Amygdala (tissue), 56 donors: ENCODE measurements around the gene PRKAG3.
"Not testable (repeated sequence)": the region's sequence is repeated elsewhere in the genome, so short reads cannot be mapped to it uniquely, and the experiment has no call there.

Source experiments
- DNase-seq, 56 donors: peaks; one replicate each; lab custom pipeline; 2025; lab: John Stamatoyannopoulos, UW

PRKAG3 gene

DNA sequence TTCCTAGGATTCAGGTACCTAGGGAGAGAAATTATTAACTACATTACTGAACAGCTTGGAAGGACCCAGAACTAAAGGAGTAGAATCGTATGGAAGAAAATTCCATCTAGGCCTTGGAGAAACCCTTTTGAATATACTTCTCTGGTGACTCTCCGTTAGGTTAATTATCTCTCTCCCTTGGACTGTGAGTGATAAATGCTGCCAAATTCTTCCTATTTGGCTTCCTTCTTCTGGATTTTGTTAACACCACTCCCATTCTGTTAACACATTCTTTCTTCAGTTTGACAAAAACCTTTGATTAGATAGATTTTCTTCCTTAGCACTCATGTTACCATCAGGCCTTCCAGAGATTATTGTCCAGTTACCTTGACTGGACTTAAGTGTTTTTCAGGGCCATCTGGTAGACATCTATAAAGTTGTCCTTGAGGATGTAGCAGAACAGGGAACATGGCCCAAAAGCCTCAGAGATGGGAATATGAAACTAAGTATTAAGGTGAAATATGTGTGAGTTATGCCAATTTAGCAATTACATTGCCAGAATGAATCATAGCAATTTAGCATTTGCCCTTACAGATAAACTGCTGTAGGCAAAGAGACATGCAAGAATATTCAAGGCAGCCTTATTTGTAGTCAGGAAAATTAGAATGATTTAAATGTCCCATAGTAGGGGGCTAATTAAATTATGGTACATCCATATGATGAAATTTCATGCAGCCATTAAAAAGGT is 42.9 kb downstream of the PRKAG3 start:
- DNase-seq: no peak

- no peak for DNase-seq
These were observed 45.5 kb downstream of the PRKAG3 start for GRCh38 chr2:218786133-218786532.

- no peak for DNase-seq
These were observed 46.5 kb downstream of the PRKAG3 start for GRCh38 chr2:218785103-218785502.

- no peak for DNase-seq
These were observed 47.9 kb downstream of the PRKAG3 start for GRCh38 chr2:218783688-218784087.

- DNase-seq: peak in 3 of 56 donors; percentile 24 to 49 (median 28)
These were observed 49.1 kb downstream of the PRKAG3 start for GRCh38 chr2:218782528-218782844.

DNA sequence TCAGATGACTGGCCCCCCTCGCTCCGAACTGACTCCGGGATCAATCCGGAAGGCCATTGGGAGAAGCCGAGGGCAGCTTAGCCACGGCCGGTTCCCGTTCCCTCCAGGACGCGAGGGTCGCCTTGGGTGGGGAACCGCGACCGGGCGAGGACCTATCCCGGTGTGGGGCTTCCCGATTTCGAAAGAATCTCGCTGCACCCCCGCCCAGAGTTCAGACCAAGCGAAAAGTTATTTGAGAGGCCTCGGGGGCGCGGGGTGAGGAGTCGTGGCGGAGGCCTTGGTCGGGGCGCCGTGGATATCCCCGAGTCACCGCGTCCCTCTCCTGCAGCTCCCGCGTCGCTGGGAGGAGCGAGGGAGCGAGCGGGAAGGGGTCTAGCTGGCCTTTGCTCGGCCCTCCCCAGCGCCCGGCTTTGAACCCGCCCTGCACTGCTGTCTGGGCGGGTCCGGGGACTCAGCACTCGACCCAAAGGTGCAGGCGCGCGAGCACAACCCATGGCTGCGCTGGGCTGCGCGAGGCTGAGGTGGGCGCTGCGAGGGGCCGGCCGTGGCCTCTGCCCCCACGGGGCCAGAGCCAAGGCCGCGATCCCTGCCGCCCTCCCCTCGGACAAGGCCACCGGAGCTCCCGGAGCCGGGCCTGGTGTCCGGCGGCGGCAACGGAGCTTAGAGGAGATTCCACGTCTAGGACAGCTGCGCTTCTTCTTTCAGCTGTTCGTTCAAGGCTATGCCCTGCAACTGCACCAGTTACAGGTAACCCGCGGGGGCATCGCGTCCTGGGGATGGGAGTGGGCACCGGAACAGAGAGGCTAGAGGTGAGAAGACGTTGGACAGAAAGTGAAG is 49.7 kb downstream of the PRKAG3 start, which contains the start of gene CYP27A1:
Gene CYP27A1 (plus strand): TSS at position 457 of the 837 bp plus-strand sequence. CDS start 36 bp downstream, at position 493.
- peak in 44 of 56 donors; percentile 8 to 77 (median 54) for DNase-seq

DNA sequence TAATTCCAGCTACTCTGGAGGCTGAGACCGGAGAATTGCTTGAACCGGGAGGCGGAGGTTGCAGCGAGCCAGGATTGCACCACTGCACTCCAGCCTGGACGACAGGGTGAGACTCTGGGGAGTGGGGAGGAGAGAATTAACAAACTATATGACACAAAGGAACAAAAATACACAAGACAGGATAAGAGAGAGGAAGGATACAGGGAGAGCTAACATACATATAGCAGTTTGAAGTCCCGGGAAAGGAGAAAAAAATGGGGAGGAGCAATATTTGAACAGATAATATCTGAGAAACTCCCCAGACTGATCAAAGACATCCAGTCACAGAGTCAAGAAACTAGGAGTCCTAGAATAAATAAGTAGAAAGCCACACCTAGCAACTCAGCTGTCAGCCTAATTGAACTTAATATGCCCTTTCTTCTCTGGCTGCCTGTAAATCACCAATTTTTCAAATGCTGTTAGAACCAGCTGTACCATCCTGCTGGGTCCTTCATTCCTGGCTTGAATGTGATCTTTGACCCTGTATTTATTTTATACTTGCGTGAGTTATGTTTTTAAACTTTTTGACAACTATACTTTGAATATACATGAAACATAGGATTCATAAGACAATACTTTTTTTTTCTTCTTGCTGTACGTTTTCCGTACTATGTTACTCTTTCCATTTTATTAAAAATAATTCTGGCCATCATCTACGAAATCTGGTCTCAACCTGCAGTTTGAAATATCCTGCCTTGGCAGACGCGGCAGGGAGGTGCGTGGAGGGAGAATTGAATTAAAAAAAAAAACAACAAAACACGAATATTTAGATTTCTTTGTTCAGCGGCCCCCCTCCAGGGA is 50.5 kb downstream of the PRKAG3 start:
- DNase-seq: peak in 1 of 56 donors; percentile 1

DNA sequence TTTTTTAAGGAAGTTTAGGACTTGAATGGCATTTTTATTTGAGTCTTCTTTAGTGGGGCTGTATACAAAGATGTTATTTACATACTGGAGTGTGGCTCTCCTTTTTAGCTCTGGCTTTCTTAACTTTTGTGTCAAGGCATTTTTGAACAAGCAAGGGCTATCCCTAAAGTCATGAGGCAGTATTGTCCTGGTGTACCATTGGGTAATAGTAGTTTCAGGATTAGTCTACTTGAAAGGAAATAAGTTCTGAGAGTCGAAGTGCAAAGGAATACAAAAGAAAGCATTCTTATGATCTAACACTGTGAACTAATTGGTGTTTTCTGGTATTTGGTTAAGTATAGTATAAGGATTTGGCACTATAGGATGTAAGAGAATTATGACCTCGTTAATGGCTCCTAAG is 51.6 kb downstream of the PRKAG3 start:
- no peak for DNase-seq

DNA sequence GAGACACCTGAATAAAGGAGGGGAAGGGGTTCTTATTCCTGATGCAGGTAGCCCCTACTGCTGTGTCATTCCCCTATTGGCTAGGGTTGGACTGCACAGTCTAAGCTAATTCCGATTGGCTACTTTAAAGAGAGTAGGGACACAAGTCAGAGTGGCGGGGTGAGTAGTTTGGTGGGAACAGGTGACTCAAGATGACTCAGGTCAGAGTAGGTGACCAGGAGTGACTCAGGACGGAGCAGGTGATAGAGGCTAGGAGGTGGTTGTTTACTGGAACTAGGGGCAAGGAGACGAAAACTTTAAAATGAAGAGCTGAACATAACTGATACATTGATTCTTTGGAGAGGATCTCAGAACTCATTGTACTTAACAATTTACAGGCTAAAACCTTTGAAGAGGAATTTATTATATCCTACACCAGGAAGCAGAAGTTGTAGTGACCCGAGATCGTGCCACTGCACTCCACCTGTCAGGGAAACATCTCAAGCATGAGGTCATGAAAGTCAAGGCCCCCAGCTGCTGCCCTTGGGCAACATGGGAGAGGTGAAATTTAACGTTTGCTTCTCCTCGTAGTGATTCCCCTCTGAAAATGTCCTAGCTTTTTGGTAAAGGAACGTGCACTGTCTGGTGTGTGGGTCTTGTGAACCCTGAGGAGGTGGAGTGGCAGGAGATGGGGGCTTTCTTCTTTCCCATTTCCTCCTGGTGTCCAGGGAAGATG is 54.2 kb downstream of the PRKAG3 start:
- DNase-seq: no peak

- no peak for DNase-seq
These were observed 55.1 kb downstream of the PRKAG3 start for GRCh38 chr2:218776488-218776887.

DNA sequence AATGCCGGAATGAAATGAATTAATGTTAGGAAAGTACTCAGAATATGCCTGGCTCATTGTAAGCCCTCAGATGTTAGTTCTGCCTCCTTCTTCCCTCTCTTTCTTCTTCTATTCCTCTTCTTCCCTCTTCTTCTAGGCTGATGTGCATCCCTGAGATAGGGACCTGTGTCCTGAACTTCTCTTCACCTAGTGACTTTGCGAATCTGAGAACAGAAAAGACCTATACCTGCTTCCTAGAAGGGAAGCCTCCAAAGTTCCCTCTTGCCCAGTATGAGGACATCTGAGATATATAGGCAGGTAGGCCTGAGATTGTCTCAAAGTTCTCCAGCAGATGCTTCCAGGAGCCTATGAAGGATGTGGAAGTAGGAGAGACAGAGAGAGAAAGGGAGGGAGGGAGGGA is 57.7 kb downstream of the PRKAG3 start:
- DNase-seq: no peak

GRCh38 chr2:218772759-218773158 is 58.8 kb downstream of the PRKAG3 start:
- DNase-seq: not testable (repeated sequence)
